AG09309 (cell line): ENCODE results near the gene PARP16.

Source experiments
- DNase-seq: peaks from one replicate; pipeline ENCODE4 v3.0.0-alpha.2; 2010; ENCODE audit warnings: low read depth
- H3K4me3 ChIP-seq: 2 replicates; pipeline ENCODE4 v1.5.1; 2011; ENCODE audit warnings: mild to moderate bottlenecking, low read depth, low read length, moderate library complexity; ENCODE audit not compliant: control insufficient read depth
- CTCF ChIP-seq: IDR thresholded peaks from 2 replicates; pipeline ENCODE4 v1.5.1; 2011; ENCODE audit warnings: mild to moderate bottlenecking, low read depth, low read length, inconsistent platforms; ENCODE audit not compliant: insufficient read depth, control insufficient read depth; ENCODE audit errors: missing control alignments

Gene PARP16

DNA sequence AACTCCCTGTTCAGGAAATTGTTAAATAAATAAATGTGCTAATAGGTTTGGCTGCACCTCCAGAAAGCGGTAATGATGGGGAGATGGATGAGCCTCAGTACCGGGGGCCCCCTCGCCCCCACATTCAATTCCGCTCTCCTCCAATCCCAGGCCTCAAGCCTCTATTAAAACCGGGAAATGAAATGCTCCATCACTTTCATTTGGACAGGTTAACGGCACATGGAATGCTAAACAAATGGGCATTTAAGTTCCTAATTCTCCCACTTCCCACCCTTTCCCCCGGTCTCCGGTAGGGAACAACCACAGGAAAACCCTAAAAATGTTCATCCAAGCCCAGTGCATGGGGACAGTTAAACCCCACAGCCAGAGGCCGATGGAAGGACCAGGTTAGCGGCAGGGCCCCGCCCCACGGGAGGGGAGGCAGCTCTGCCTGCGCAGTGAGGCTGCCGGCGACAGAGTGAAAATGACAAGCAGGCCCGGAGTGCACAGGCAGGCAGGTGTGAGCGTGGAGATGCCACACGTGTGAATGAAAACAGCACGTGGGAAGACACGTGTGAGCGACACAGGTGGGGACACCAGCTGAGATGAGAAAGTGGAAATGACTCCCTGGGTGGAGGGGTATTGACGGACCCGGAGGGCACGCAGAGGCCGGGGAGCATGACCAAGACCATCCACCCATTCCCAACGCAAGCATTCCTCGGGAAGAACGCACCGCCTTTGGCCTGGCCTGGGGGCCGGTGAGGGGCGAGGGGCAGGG, 45.9 kb upstream of the PARP16 start:
- no peak for TF ChIP-seq CTCF
- no peak overlapping the region for H3K4me3 ChIP-seq
- no peak for DNase-seq

- TF ChIP-seq CTCF = no peak
- no peak overlapping the region for H3K4me3 ChIP-seq
- no peak for DNase-seq
Measured at GRCh38 chr15:65331811-65332210, 45.1 kb upstream of the PARP16 start.

DNA sequence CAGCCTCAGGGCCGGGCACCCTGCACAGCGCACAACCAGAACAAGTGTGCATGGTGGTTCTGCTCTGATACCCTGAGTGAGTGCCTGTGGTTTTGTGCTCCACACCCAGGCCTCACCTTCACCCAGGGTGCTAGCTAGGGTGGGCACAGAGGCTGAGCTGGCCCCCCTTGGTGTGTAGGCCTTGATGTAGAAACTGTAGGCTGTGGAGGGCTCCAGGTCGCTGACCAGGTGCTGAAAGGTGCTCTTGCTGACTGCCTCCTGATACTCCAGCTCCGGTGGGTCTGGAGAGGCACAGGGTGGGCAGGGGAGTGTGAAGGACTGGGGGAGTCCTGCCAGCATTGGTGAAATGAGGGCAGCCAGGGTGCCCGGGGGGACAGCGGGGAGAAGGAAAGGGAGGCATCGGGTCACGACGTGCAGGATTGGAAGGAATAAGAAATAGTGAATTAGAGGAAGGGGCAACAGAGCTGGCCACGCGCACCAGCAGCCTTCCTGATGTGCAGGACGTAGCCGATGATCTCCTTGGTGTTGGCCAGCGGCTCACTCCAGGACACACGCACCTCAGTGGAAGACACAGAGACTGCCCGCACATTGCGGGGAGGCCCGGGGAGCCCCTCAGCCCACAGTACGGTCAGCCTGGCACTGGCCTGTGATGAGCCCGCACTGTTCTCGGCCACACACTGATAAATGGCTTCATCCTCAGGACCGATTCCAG, 44.4 kb upstream of the PARP16 start:
- no peak for TF ChIP-seq CTCF
- DNase-seq = no peak
- no peak overlapping the region for H3K4me3 ChIP-seq

DNA sequence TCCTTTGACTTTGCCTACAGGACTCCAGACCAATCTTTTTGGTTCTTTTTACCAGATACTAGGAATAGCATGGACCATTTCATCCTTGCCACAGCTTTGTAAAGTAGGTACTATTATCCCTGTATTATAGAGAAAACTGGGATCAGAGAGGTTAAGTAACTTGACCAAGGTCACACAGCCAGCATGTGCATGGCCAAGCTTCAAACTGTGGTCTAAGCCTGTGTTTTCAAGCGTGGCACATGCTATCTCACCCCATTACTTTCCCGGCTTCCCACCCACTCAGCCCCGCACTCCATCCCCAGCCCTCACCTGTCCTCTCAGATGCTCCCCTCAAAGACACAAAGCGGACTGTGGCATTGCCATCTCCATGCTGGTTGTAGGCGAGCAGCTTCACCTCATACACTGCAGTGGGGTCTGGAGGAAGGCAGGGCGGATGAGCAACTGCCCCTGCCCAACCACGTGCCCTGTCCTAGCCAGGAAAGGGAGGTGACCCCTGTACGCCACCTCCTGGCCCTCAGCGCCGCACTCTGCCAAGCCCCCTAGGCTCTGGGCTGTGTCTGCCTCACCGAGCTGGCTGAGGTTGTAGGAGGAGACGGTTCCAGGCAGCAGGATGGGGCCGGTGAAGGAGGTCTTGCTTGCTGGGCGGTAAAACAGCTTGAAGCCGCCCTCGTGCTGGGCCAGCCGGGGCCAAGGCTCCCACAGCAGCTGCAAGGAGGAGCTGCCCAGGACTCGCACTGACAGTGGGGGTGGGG, 43.5 kb upstream of the PARP16 start:
- no peak overlapping the region for H3K4me3 ChIP-seq
- DNase-seq = no peak
- no peak for TF ChIP-seq CTCF

DNA sequence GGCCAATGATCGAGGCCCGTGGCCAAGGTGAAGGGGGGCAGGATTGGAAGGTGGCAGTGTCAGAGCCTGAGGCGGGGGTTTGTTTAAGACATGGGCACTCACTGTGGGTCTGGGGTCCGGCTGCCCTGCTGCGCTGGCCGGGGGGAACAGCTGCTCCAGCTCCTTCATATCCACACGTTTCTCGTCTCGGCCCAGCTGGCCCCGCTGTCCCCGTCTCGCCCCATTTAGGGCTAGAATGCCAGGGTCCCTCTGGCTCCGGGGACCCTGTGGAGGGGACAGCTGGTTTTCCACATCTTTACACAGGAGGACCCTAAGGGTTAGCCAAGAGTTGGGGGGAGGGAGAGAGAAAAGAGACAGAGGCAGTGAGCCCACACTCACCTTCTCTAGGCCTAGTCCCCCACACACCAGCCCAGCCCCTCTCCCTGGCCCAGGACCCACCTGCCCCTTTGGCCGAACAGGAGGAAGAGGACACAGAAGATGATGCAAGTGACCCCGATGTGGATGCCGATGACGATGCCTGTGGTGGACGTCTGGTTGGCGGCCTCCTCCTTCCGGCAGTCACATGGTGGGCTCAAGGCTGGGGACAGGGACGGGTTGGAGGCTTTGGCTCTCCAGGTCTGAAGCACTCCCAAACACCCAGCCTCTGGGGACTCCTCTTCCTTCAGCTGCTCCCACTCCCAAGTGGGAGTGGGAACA, 42.8 kb upstream of the PARP16 start:
- no peak for TF ChIP-seq CTCF
- no peak overlapping the region for H3K4me3 ChIP-seq
- no peak for DNase-seq

GRCh38 chr15:65328506-65329287, 42.0 kb upstream of the PARP16 start:
- no peak for DNase-seq
- TF ChIP-seq CTCF = no peak
- no peak overlapping the region for H3K4me3 ChIP-seq
